ENCODE results near the gene SP140. TPM values are rescaled to one million over a fixed set of nuclear protein-coding genes. Genes with fewer than 3 reads are reported as not detected.
"Not testable (repeated sequence)": the region's sequence is repeated elsewhere in the genome, so short reads cannot be mapped to it uniquely, and the experiment has no call there.

SP140 gene
- total RNA-seq, 1 experiment from 2014 or later, result 1.1 TPM

DNA sequence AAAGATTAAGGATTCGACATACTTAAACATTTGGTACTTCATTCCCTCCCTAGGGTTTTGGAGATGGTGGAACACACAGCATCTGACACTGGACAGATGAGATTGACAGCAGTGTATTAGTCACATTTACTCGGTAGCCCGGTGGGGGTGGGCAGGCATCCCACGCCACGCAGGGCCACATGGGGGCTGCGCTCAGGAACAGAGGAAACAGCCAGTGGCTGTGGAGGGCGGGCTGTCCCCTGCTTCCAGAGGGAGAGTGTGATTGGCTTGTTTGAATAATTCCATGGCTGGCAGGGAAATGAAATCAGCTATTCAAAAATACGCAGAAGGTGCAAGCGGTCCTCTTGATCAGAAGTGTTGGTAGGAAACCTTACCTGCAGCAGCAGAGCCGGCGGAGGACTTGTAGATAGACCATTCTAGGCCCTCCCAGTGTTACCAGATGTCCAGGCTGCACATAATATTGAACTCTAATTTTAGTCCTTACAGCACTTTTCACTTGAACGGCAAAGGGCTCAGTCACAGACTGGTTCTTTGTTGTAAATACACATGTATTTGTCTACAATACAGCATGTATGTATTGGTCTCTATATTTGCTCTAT, 83.0 kb downstream of the SP140 start:
- intact Hi-C loops (cut with micrococcal nuclease; ENCODE audit: unreplicated experiment), result no loop called here
- no peak overlapping the region for H3K4me3 ChIP-seq (ENCODE audit: low read depth in 2 of 2, low read length in 2 of 2)
- TF ChIP-seq POLR2AphosphoS5 (IDR thresholded peaks at IDR 0.05; ENCODE audit: low read depth, low read length), result no peak
- TF ChIP-seq SIN3A (IDR thresholded peaks at IDR 0.05; ENCODE audit: borderline replicate concordance, insufficient read depth, low read depth, low read length), result no peak
- TF ChIP-seq, protein P1, sequence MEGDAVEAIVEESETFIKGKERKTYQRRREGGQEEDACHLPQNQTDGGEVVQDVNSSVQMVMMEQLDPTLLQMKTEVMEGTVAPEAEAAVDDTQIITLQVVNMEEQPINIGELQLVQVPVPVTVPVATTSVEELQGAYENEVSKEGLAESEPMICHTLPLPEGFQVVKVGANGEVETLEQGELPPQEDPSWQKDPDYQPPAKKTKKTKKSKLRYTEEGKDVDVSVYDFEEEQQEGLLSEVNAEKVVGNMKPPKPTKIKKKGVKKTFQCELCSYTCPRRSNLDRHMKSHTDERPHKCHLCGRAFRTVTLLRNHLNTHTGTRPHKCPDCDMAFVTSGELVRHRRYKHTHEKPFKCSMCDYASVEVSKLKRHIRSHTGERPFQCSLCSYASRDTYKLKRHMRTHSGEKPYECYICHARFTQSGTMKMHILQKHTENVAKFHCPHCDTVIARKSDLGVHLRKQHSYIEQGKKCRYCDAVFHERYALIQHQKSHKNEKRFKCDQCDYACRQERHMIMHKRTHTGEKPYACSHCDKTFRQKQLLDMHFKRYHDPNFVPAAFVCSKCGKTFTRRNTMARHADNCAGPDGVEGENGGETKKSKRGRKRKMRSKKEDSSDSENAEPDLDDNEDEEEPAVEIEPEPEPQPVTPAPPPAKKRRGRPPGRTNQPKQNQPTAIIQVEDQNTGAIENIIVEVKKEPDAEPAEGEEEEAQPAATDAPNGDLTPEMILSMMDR (IDR thresholded peaks at IDR 0.05), result no peak
- TF ChIP-seq TCF7L2 (IDR thresholded peaks at IDR 0.05; ENCODE audit: low read depth, low read length), result no peak
- CTCF ChIA-PET, result no interaction called here
- no peaks in the 10 kb centered on the region for H3K9me3 ChIP-seq (ENCODE audit: control insufficient read depth, insufficient read depth, low read depth, low read length)
- in situ Hi-C loops (cut with HindIII; ENCODE audit: low pct_unique_long_range_greater_than_20kb, low sequenced_read_pairs), result no loop called here
- DNase-seq (ENCODE audit: low read depth, low spot score), result no peak
- BruUV-seq (replicated peaks), result no TSS peak
- ATAC-seq, result no peak
- POLR2A ChIA-PET, result no interaction called here
- no peak overlapping the region for H3K27ac ChIP-seq (ENCODE audit: low read length)
- no peaks in the 10 kb centered on the region for H3K36me3 ChIP-seq (ENCODE audit: control insufficient read depth, insufficient read depth, low read length)
- no peaks in the 10 kb centered on the region for H3K4me1 ChIP-seq (ENCODE audit: control insufficient read depth, insufficient read depth, low read length)
- no peaks in the 10 kb centered on the region for H3K27me3 ChIP-seq (ENCODE audit: control insufficient read depth, insufficient read depth, low read length)

DNA sequence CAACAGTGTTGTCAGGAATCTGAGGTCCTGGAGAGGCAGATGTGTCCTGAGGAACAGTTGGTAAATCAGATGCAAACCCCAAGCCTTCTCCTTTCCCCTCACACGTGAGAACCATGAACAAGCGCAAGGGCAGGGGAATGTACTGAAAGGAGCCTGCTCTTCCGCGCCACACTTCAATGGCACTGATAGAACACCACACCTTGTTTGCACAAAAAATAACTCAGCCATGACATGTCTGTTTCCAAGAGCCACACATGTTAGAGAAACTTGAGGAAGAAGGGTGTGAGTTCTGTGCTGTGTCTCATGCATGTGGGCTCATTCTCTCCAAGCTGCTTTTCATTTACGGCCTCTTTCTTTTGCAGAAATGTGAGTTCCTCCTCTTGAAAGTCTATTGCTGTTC, 85.3 kb downstream of the SP140 start:
- CTCF ChIA-PET; ATAC-seq; POLR2A ChIA-PET; DNase-seq (ENCODE audit: low read depth, low spot score); intact Hi-C loops (cut with micrococcal nuclease; ENCODE audit: unreplicated experiment); H3K27ac ChIP-seq (ENCODE audit: low read length); H3K9me3 ChIP-seq (ENCODE audit: control insufficient read depth, insufficient read depth, low read depth, low read length); in situ Hi-C loops (cut with HindIII; ENCODE audit: low pct_unique_long_range_greater_than_20kb, low sequenced_read_pairs); BruUV-seq (replicated peaks); H3K27me3 ChIP-seq (ENCODE audit: control insufficient read depth, insufficient read depth, low read length); H3K4me1 ChIP-seq (ENCODE audit: control insufficient read depth, insufficient read depth, low read length); H3K36me3 ChIP-seq (ENCODE audit: control insufficient read depth, insufficient read depth, low read length); H3K4me3 ChIP-seq (ENCODE audit: low read depth in 2 of 2, low read length in 2 of 2): not testable (repeated sequence)

DNA sequence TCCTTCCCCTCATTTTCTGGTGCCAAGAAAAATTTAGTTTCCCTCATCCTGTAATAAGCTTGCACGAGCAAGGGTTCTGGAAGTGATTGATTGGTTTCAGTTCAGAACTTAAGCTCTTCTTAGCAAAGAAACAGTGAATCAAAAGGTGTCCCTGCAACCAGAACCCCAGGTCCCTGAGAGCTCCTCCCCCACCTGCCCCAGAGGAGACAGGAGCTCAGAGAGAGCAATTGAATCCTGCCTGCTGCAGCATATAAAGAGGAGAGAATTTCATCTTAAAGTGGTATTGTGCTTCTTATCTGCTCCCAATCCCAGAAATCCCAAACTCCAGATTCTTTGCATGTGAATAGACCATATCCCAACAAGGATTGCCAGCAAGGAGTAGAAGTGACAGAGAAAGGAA, 86.1 kb downstream of the SP140 start:
- POLR2A ChIA-PET; ATAC-seq; H3K4me3 ChIP-seq (ENCODE audit: low read depth in 2 of 2, low read length in 2 of 2); CTCF ChIA-PET; BruUV-seq (replicated peaks); intact Hi-C loops (cut with micrococcal nuclease; ENCODE audit: unreplicated experiment); DNase-seq (ENCODE audit: low read depth, low spot score); H3K36me3 ChIP-seq (ENCODE audit: control insufficient read depth, insufficient read depth, low read length); H3K27me3 ChIP-seq (ENCODE audit: control insufficient read depth, insufficient read depth, low read length); H3K27ac ChIP-seq (ENCODE audit: low read length); H3K4me1 ChIP-seq (ENCODE audit: control insufficient read depth, insufficient read depth, low read length); H3K9me3 ChIP-seq (ENCODE audit: control insufficient read depth, insufficient read depth, low read depth, low read length); in situ Hi-C loops (cut with HindIII; ENCODE audit: low pct_unique_long_range_greater_than_20kb, low sequenced_read_pairs): not testable (repeated sequence)

DNA sequence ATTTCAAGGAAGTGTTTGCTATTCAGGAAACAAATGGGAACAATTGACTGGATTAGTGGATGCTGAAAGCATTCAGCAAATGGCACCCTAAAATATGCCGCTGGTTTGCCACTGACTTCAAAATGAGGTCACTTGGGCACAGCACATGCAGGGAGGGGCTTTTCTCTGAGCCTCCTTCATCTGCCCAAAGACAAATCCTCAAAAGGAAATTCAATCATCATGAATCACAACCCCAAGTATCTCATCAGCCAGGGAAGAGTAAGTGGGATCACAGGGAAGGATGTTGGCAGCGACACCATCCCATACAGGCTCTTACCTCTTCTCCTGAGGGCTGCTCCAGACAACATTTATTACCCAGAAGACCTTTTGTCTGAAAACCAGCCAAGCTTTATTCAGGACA, 87.1 kb downstream of the SP140 start:
- H3K27me3 ChIP-seq (ENCODE audit: control insufficient read depth, insufficient read depth, low read length), result no peaks in the 10 kb centered on the region
- intact Hi-C loops (cut with micrococcal nuclease; ENCODE audit: unreplicated experiment) (no loop called here), in situ Hi-C loops (cut with HindIII; ENCODE audit: low pct_unique_long_range_greater_than_20kb, low sequenced_read_pairs) (no loop called here)
- no peak for ATAC-seq
- H3K4me3 ChIP-seq (ENCODE audit: low read depth in 2 of 2, low read length in 2 of 2), result no peak overlapping the region
- ChIA-PET CTCF (no interaction called here), POLR2A (no interaction called here)
- no peak overlapping the region for H3K27ac ChIP-seq (ENCODE audit: low read length)
- no TSS peak for BruUV-seq (replicated peaks)
- H3K36me3 ChIP-seq (ENCODE audit: control insufficient read depth, insufficient read depth, low read length), result no peaks in the 10 kb centered on the region
- DNase-seq (ENCODE audit: low read depth, low spot score), result no peak
- TF ChIP-seq TCF7L2 (IDR thresholded peaks at IDR 0.05; ENCODE audit: low read depth, low read length), result no peak
- TF ChIP-seq POLR2AphosphoS5 (IDR thresholded peaks at IDR 0.05; ENCODE audit: low read depth, low read length), result no peak
- TF ChIP-seq, protein P2, sequence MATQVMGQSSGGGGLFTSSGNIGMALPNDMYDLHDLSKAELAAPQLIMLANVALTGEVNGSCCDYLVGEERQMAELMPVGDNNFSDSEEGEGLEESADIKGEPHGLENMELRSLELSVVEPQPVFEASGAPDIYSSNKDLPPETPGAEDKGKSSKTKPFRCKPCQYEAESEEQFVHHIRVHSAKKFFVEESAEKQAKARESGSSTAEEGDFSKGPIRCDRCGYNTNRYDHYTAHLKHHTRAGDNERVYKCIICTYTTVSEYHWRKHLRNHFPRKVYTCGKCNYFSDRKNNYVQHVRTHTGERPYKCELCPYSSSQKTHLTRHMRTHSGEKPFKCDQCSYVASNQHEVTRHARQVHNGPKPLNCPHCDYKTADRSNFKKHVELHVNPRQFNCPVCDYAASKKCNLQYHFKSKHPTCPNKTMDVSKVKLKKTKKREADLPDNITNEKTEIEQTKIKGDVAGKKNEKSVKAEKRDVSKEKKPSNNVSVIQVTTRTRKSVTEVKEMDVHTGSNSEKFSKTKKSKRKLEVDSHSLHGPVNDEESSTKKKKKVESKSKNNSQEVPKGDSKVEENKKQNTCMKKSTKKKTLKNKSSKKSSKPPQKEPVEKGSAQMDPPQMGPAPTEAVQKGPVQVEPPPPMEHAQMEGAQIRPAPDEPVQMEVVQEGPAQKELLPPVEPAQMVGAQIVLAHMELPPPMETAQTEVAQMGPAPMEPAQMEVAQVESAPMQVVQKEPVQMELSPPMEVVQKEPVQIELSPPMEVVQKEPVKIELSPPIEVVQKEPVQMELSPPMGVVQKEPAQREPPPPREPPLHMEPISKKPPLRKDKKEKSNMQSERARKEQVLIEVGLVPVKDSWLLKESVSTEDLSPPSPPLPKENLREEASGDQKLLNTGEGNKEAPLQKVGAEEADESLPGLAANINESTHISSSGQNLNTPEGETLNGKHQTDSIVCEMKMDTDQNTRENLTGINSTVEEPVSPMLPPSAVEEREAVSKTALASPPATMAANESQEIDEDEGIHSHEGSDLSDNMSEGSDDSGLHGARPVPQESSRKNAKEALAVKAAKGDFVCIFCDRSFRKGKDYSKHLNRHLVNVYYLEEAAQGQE (IDR thresholded peaks at IDR 0.05; ENCODE audit: insufficient read depth in 1 of 2, low read depth in 2 of 2, low read length in 1 of 2), result no peak
- no peaks in the 10 kb centered on the region for H3K4me1 ChIP-seq (ENCODE audit: control insufficient read depth, insufficient read depth, low read length)
- no peaks in the 10 kb centered on the region for H3K9me3 ChIP-seq (ENCODE audit: control insufficient read depth, insufficient read depth, low read depth, low read length)
